Kidney epithelial cell (primary cell): ENCODE data around the gene PLEKHM3. TPM values are rescaled to one million over a fixed set of nuclear protein-coding genes. Genes with fewer than 3 reads are reported as not detected.

Experiments
- DNase-seq: peaks from one replicate; pipeline ENCODE4 v3.0.0-alpha.2; 2010; ENCODE audit warnings: low read depth
- H3K27me3 ChIP-seq: 2 replicates; pipeline ENCODE4 v1.6.0; 2011; ENCODE audit warnings: low read length; ENCODE audit not compliant: control insufficient read depth, insufficient read depth
- H3K36me3 ChIP-seq: 2 replicates; pipeline ENCODE4 v1.5.1; 2011; ENCODE audit warnings: low read length; ENCODE audit not compliant: control insufficient read depth, insufficient read depth
- H3K4me3 ChIP-seq: 2 replicates; pipeline ENCODE4 v1.5.1; 2011; ENCODE audit warnings: low read depth, mild to moderate bottlenecking, control low read depth, low read length
- CTCF ChIP-seq: IDR thresholded peaks from 2 replicates; pipeline ENCODE4 v1.5.1; 2011; ENCODE audit warnings: mild to moderate bottlenecking, moderate library complexity, low read length, control low read depth, inconsistent platforms; ENCODE audit not compliant: insufficient read depth, poor library complexity, severe bottlenecking
- total RNA-seq: library from RNA; depleted of rRNA; stranded (reverse); fragments of >200 nt; gene quantifications from 2 replicates; pipeline ENCODE4 v1.2.3, GENCODE V29; 2015

The PLEKHM3 gene
- total RNA-seq, 1 donor from 2014 or later, result 6.3 TPM

- H3K4me3 ChIP-seq, result no peak overlapping the region
- no peak for TF ChIP-seq CTCF
- no peak for DNase-seq
- no peaks in the 10 kb centered on the region for H3K36me3 ChIP-seq
- no peaks in the 10 kb centered on the region for H3K27me3 ChIP-seq
These were observed 156.3 kb downstream of the PLEKHM3 start for GRCh38 chr2:207868855-207869596.

DNA sequence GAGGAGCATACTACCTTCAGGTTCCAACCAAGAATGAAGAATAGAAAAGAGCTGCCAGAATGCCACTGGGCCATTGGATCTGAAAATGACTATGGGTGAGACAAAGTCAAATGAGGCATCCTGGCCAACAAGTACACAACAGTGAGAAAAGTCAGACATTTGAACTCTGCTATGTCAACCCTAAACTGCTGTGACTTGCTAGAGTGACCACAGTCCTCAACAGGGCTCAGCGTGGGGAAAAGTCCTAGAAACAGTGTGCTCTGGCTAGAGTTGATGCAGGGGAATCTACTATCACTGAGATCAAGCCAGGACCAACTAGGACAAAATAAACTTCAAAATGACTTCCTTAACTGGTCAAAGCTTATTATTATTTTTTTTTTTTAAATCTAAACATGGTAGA, 157.4 kb downstream of the PLEKHM3 start:
- no peaks in the 10 kb centered on the region for H3K27me3 ChIP-seq
- no peak for DNase-seq
- H3K4me3 ChIP-seq, result no peak overlapping the region
- no peak for TF ChIP-seq CTCF
- no peaks in the 10 kb centered on the region for H3K36me3 ChIP-seq

DNA sequence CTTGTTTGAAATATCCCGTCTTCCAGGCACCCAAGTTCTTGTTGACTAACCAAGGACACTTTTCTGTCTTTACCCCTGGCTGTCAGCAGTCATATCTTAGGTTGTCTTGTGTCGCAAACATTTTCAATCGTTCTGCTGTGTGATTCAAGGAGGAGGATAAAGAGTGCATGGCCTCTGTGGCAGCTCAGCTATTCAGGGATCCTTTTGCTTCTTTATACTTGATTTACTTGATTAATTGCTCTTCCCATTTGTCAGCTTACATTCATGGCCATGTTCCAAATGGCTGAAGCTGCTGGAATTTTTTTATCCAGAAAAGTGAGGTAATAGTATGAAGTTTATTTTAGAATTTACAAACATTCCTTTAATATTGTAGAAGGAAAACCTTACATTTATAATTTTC, 158.3 kb downstream of the PLEKHM3 start:
- no peak overlapping the region for H3K4me3 ChIP-seq
- H3K36me3 ChIP-seq, result no peaks in the 10 kb centered on the region
- TF ChIP-seq CTCF, result no peak
- no peaks in the 10 kb centered on the region for H3K27me3 ChIP-seq
- no peak for DNase-seq

DNA sequence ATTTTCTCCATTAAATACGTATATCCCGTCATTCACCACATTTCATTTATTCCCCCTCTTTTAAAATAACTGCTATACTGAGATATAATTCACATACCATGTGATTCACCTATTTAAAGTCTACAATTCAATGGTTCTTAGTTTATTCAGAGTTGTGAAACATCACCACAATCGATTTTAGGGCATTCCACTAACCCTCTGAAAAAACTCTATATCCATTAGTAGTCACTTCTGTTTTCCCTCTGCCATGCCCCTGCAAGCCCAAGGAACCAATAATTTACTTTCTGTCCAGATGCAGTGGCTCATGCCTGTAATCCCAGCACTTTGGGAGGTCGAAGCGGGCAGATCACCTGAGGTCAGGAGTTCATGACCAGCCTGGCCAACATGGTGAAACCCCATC, 160.1 kb downstream of the PLEKHM3 start:
- no peak for DNase-seq
- H3K36me3 ChIP-seq, result no peaks in the 10 kb centered on the region
- no peaks in the 10 kb centered on the region for H3K27me3 ChIP-seq
- TF ChIP-seq CTCF, result no peak
- no peak overlapping the region for H3K4me3 ChIP-seq

GRCh38 chr2:207863345-207863744, 162.0 kb downstream of the PLEKHM3 start:
- no peak for TF ChIP-seq CTCF
- Histone ChIP-seq H3K36me3 (no peaks in the 10 kb centered on the region), H3K4me3 (no peak overlapping the region), H3K27me3 (no peaks in the 10 kb centered on the region)
- DNase-seq, result no peak

- Histone ChIP-seq H3K27me3 (no peaks in the 10 kb centered on the region), H3K36me3 (no peaks in the 10 kb centered on the region), H3K4me3 (no peak overlapping the region)
- no peak for TF ChIP-seq CTCF
- no peak for DNase-seq
These were observed 163.5 kb downstream of the PLEKHM3 start for GRCh38 chr2:207861789-207862188.
